Measurements from ENCODE around the gene FAM20C. TPM values are rescaled to one million over a fixed set of nuclear protein-coding genes. Genes with fewer than 3 reads are reported as not detected.

Gene FAM20C
- total and polyA plus RNA-seq, 10 of the 15 experiments (the other 5 are each of a cell fraction or from before 2014, with no cell fraction given) = 0.44 TPM; not detected in 9

DNA sequence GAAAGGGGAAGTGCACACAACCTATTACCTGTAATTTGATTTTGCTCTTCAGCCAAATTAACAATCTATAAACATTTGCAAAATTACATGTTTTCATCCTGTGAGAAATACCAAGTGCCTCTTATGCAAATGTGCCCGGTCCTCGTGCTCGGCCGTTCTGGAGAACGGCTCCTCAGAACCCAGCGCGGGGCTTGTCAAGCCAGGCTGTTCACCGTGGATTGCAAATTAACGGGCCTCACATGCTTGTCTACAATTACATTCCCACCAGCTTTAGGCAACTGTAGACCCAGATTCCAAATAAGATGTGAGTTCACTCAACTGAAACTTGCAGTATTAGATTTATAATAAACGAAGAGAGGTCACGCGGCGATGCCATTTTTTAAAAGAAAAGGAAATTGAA, 106.4 kb downstream of the FAM20C start (continued):
- TF ChIP-seq, protein P1, sequence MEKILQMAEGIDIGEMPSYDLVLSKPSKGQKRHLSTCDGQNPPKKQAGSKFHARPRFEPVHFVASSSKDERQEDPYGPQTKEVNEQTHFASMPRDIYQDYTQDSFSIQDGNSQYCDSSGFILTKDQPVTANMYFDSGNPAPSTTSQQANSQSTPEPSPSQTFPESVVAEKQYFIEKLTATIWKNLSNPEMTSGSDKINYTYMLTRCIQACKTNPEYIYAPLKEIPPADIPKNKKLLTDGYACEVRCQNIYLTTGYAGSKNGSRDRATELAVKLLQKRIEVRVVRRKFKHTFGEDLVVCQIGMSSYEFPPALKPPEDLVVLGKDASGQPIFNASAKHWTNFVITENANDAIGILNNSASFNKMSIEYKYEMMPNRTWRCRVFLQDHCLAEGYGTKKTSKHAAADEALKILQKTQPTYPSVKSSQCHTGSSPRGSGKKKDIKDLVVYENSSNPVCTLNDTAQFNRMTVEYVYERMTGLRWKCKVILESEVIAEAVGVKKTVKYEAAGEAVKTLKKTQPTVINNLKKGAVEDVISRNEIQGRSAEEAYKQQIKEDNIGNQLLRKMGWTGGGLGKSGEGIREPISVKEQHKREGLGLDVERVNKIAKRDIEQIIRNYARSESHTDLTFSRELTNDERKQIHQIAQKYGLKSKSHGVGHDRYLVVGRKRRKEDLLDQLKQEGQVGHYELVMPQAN (conservative IDR thresholded peaks at IDR 0.05) = no peak
- TF ChIP-seq EZH2 (IDR thresholded peaks at IDR 0.05; ENCODE audit: borderline replicate concordance, control insufficient read depth, low read depth, low read length) (no peak), BACH1 (IDR thresholded peaks at IDR 0.05; ENCODE audit: borderline replicate concordance) (no peak), ZSCAN29 (IDR thresholded peaks at IDR 0.05) (no peak), POU2F2 (IDR thresholded peaks at IDR 0.05; ENCODE audit: borderline replicate concordance, low read depth, low read length) (no peak), SIN3A (IDR thresholded peaks at IDR 0.05; ENCODE audit: low read depth, low read length) (no peak), SMAD5 (IDR thresholded peaks at IDR 0.05; ENCODE audit: low read depth) (no peak)

DNA sequence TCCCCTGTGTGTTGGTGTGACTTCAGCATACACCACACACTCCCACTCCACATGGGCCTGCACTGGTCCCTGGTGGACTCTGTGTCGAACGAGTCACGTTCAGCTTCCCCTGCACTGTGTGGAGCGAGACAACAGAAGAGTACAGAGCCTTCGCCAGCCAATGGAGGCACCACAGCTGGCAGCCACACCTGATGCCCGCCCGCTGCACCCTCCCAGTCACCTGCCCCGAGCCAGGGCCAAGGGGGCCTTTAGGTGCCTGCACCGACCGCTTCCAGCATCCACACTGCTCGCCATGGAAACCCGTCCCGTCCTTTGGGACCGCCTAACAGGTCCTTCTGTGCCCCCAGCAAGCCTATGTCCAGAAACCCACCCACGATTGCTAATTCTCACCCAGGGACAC, 106.8 kb downstream of the FAM20C start:
- no peaks in the 10 kb centered on the region; the same call in 2 of the 3 replicates for H3K9me3 ChIP-seq (replicated peaks; ENCODE audit: control insufficient read depth, insufficient read depth, low read length)
- ChIA-PET CTCF (no interaction called here), RAD21 (ENCODE audit: unreplicated experiment) (no interaction called here), POLR2A (no interaction called here), SMC1A (ENCODE audit: uncharacterized antibody, unreplicated experiment) (no interaction called here)
- DNase-seq (ENCODE audit: low read depth, low spot score) = no peak
- in situ Hi-C loops (cut with MboI) (no loop called here), intact Hi-C loops (cut with micrococcal nuclease; ENCODE audit: unreplicated experiment) (no loop called here)
- H4K20me1 ChIP-seq (ENCODE audit: control insufficient read depth, insufficient read depth) = no peaks in the 10 kb centered on the region
- no TSS peak for BruUV-seq (replicated peaks)
- H3K4me2 ChIP-seq (ENCODE audit: control insufficient read depth, insufficient read depth) = no peak overlapping the region
- no peaks in the 10 kb centered on the region for H3K36me3 ChIP-seq (ENCODE audit: control insufficient read depth in 2 of 2, insufficient read depth in 2 of 2, low read length in 1 of 2)
- no peak for ATAC-seq
- no peaks in the 10 kb centered on the region; a peak in 1 of 4 replicates for H3K27me3 ChIP-seq (replicated peaks in 1 of 2; ENCODE audit: control insufficient read depth in 2 of 2, insufficient read depth in 2 of 2, low read length in 1 of 2)
- no peak overlapping the region for H3K9ac ChIP-seq (ENCODE audit: control insufficient read depth, insufficient read depth, low read length)
- 69% methylated on average over 15 of the region's 15 CpGs for WGBS (ENCODE audit: insufficient coverage, insufficient replicate concordance, low lambda C conversion rate, missing lambda C conversion rate)
- FAIRE-seq = no peak
- H3K27ac ChIP-seq (ENCODE audit: control insufficient read depth, insufficient read depth) = no peak overlapping the region
- H3K4me3 ChIP-seq = no peak overlapping the region
- H3K4me1 ChIP-seq (ENCODE audit: control insufficient read depth, insufficient read depth, low read length) = no peaks in the 10 kb centered on the region
- no peaks in the 10 kb centered on the region for H3K79me2 ChIP-seq (ENCODE audit: control insufficient read depth, insufficient read depth, low read length)
- H2AFZ ChIP-seq (ENCODE audit: control insufficient read depth, low read depth, low read length) = no peak overlapping the region
- TF ChIP-seq, protein P2, sequence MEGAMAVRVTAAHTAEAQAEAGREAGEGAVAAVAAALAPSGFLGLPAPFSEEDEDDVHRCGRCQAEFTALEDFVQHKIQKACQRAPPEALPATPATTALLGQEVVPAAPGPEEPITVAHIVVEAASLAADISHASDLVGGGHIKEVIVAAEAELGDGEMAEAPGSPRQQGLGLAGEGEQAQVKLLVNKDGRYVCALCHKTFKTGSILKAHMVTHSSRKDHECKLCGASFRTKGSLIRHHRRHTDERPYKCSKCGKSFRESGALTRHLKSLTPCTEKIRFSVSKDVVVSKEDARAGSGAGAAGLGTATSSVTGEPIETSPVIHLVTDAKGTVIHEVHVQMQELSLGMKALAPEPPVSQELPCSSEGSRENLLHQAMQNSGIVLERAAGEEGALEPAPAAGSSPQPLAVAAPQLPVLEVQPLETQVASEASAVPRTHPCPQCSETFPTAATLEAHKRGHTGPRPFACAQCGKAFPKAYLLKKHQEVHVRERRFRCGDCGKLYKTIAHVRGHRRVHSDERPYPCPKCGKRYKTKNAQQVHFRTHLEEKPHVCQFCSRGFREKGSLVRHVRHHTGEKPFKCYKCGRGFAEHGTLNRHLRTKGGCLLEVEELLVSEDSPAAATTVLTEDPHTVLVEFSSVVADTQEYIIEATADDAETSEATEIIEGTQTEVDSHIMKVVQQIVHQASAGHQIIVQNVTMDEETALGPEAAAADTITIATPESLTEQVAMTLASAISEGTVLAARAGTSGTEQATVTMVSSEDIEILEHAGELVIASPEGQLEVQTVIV (IDR thresholded peaks at IDR 0.05; ENCODE audit: borderline replicate concordance, partially characterized antibody) = no peak
- TF ChIP-seq EP300 (IDR thresholded peaks at IDR 0.05; ENCODE audit: borderline replicate concordance in 1 of 2, control insufficient read depth in 1 of 2, low read depth in 2 of 2, low read length in 2 of 2) (no peak), NFXL1 (IDR thresholded peaks at IDR 0.05; ENCODE audit: borderline replicate concordance) (no peak), KDM1A (IDR thresholded peaks at IDR 0.05; ENCODE audit: borderline replicate concordance) (no peak)
- TF ChIP-seq, protein P3, sequence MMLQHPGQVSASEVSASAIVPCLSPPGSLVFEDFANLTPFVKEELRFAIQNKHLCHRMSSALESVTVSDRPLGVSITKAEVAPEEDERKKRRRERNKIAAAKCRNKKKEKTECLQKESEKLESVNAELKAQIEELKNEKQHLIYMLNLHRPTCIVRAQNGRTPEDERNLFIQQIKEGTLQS (IDR thresholded peaks at IDR 0.05; ENCODE audit: borderline replicate concordance, extremely low read depth, low read depth, low read length) = no peak
- TF ChIP-seq, protein P4, sequence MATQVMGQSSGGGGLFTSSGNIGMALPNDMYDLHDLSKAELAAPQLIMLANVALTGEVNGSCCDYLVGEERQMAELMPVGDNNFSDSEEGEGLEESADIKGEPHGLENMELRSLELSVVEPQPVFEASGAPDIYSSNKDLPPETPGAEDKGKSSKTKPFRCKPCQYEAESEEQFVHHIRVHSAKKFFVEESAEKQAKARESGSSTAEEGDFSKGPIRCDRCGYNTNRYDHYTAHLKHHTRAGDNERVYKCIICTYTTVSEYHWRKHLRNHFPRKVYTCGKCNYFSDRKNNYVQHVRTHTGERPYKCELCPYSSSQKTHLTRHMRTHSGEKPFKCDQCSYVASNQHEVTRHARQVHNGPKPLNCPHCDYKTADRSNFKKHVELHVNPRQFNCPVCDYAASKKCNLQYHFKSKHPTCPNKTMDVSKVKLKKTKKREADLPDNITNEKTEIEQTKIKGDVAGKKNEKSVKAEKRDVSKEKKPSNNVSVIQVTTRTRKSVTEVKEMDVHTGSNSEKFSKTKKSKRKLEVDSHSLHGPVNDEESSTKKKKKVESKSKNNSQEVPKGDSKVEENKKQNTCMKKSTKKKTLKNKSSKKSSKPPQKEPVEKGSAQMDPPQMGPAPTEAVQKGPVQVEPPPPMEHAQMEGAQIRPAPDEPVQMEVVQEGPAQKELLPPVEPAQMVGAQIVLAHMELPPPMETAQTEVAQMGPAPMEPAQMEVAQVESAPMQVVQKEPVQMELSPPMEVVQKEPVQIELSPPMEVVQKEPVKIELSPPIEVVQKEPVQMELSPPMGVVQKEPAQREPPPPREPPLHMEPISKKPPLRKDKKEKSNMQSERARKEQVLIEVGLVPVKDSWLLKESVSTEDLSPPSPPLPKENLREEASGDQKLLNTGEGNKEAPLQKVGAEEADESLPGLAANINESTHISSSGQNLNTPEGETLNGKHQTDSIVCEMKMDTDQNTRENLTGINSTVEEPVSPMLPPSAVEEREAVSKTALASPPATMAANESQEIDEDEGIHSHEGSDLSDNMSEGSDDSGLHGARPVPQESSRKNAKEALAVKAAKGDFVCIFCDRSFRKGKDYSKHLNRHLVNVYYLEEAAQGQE (IDR thresholded peaks at IDR 0.05; ENCODE audit: low read depth, low read length) = no peak
